GM18505 (cell line): ENCODE data around the gene PATZ1.

ENCODE experiments used
- ATAC-seq: cut with Tn5 transposase; IDR thresholded peaks from one replicate; pipeline ENCODE4 v1.9.1; 2021; ENCODE audit not compliant: unreplicated experiment
- POLR2A ChIP-seq: IDR thresholded peaks from 4 replicates; pipeline ENCODE4 v1.6.1; 2011; ENCODE audit warnings: borderline replicate concordance; ENCODE audit not compliant: insufficient read depth, insufficient read length; ENCODE audit errors: extremely low read depth

The PATZ1 gene

DNA sequence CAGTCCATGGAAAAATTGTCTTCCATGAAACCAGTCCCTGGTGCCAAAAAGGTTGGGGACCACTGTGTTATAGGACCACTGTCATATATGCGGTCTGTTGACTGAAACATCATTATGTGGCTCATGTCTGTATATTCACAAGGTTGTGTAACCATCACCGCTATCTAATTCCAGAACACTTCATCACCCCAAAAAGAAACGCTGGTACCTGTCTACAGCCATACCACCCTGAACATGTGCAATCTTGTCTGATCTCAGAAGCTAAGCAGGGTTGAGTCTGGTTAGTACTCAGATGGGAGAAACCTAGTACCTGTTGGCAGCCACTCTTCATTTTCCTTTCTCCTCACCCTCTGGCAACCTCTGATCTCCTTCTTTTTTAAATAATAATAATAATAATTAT, 41.0 kb downstream of the PATZ1 start:
- no peak for ATAC-seq
- TF ChIP-seq POLR2A = no peak

DNA sequence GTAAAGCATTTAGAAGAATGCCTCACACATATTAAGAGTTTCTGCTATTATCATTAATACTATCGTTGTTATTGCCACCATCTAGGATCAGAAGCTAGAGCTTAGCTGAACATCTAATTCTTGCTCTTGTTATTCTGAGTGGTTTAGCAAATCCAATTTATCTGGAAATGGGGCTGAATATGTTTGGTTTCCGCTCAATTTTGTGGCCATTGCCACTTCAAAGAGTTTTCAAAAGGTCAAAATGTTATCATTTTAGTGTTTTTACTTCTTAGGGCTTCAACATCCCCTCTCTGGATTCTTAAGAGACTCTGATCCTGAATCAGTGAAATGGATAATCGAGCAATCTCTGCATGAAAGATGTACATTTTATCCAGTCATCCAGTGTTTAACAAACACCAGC, 43.6 kb downstream of the PATZ1 start:
- ATAC-seq = no peak
- no peak for TF ChIP-seq POLR2A

DNA sequence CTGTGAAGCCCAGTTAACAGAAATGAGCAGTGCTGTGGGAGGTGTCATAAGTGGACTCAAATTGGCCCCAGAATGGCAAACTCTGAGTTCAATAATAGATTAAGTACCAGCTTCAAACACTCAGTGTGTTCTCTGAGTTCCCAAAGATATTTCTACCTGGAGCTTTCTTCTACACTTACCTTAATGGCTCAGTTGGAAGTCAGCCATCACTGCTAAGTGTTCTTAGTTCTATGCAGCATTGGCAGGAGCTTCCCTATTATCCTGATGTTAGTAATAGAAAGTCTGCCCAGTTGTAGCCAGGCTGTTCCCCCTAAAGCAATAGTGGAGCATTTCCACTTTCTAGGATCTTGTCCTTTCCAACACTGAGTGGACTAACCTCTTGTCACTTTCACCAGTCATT, 44.1 kb downstream of the PATZ1 start:
- no peak for ATAC-seq
- no peak for TF ChIP-seq POLR2A

DNA sequence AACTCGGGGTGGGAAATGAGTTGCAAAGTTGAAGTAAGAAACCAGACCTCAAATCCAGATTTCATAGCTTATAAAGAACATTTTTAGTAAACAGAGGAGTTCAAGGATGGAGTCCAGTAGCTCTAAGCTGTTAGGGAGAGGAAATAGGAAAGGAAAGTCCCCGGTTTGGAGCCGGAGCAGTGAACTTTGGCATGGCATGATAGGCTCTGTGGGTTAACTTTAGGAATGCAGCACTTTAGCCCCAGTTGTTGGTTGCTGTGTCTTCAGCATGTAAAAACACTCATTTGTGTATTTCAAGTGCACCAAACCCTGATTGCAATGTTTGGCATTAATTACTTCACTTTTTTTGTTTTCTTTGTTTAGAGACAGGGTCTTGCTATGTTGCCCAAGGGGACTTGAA, 45.2 kb downstream of the PATZ1 start:
- no peak for TF ChIP-seq POLR2A
- ATAC-seq = no peak

- no peak for ATAC-seq
- no peak for TF ChIP-seq POLR2A
Measured at GRCh38 chr22:31295831-31296657, 50.1 kb downstream of the PATZ1 start.

- ATAC-seq = no peak
- no peak for TF ChIP-seq POLR2A
Measured at GRCh38 chr22:31295360-31295759, 50.8 kb downstream of the PATZ1 start.

- no peak for ATAC-seq
- TF ChIP-seq POLR2A = peak; percentile 65
Measured at GRCh38 chr22:31292236-31292989, 53.7 kb downstream of the PATZ1 start, which contains the start of gene PIK3IP1. TSS of gene PIK3IP1 (minus strand) at chr22:31292488. CDS start at chr22:31292344, 144 bp downstream.

- ATAC-seq = no peak
- TF ChIP-seq POLR2A = no peak
Measured at GRCh38 chr22:31291481-31292235, 54.5 kb downstream of the PATZ1 start.

GRCh38 chr22:31290494-31291471, 55.4 kb downstream of the PATZ1 start:
- ATAC-seq = peak; percentile 87
- peak; percentile 86 for TF ChIP-seq POLR2A

- ATAC-seq = no peak
- no peak for TF ChIP-seq POLR2A
Measured at GRCh38 chr22:31289344-31289743, 56.8 kb downstream of the PATZ1 start.

GRCh38 chr22:31288496-31289240, 57.5 kb downstream of the PATZ1 start:
- TF ChIP-seq POLR2A = no peak
- no peak for ATAC-seq
